GM19372 (cell line): Measurements from ENCODE around the gene ARAP1.

Experiments used
- ATAC-seq: cut with Tn5 transposase; IDR thresholded peaks from one replicate; pipeline ENCODE4 v1.9.1; 2021; ENCODE audit warnings: mild to moderate bottlenecking, low read depth, moderate library complexity; ENCODE audit not compliant: unreplicated experiment

ARAP1 gene

DNA sequence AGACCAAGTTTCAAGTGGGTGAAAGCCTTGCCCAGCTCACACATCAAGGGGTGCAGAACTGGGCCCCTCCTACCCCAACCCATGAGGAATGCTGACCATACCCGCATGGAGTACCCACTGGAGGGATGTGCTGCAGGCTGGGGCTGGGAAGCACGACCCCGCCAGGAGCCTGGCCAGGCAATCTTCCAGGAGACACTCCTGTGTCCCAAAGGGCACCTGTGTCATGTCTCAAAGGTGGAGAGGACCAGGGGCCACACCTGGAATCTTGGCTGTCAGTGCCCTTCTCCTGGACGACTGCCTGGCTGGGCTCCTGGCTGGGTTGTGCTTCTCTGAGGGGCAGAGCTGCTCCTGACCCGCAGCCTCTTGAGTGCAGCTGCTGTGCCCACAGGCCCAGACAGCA is 6.7 kb downstream of the ARAP1 start:
- ATAC-seq = no peak

DNA sequence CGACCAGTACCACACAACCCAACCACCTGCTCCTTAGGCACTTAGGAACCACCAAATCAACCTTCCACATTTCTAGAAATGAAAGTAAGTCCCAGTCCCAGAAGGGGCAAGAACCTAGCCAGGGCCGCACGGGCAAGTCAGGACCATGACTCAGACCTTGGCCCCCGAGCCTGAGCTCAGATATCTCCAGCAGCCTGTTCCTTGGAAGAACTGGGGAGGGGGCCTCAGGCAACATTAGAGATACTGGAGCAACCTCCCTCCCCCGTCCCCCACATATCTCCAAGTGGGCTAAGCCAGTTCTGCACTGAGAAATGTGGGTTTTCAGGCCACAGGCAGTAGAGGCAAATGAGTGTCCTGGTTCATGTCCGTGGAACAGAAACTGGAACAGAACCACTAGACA is 7.7 kb downstream of the ARAP1 start:
- no peak for ATAC-seq

DNA sequence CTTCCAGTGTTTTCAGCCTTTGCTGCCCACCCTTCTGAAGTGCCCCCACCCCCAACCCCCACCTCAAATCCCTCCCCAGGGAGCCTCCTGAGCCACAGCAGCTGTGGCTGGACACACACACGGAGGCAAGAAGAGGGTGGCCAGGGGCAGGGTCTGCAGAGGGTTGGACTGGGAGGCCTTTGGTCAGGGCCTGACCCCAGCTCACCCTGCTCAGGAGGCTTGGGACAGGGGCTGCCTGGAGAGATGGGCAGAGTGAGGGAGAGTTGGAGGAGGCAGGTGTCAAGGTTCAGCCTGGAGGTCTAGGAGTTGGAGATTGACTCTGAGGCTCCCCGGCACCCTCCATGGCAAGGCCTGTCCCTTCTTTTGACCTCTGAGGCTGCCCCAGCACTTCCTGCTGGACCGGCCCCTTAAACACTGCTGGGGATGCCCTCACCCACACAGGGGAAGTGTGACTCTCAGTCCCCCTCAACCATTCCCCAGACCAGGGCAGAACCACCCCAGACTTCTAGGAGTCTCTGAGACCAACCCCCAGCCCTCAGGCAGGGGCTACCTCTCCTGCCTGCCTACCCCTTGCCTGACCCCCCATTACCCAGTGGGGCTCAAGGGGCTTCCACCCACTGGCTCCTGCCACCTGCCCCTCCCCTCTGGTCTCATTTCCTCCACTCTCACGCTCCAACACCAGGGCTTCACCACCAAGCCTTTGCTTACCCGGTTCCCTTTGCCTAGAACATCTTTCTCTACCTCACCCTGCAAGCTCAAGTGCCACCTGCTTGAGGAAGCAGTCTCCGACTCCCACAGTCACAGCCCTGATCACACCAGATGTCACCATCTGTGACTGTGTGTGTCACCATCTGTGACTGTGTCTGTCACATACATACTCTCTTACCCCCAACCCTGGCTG is 8.6 kb downstream of the ARAP1 start:
- ATAC-seq = no peak

DNA sequence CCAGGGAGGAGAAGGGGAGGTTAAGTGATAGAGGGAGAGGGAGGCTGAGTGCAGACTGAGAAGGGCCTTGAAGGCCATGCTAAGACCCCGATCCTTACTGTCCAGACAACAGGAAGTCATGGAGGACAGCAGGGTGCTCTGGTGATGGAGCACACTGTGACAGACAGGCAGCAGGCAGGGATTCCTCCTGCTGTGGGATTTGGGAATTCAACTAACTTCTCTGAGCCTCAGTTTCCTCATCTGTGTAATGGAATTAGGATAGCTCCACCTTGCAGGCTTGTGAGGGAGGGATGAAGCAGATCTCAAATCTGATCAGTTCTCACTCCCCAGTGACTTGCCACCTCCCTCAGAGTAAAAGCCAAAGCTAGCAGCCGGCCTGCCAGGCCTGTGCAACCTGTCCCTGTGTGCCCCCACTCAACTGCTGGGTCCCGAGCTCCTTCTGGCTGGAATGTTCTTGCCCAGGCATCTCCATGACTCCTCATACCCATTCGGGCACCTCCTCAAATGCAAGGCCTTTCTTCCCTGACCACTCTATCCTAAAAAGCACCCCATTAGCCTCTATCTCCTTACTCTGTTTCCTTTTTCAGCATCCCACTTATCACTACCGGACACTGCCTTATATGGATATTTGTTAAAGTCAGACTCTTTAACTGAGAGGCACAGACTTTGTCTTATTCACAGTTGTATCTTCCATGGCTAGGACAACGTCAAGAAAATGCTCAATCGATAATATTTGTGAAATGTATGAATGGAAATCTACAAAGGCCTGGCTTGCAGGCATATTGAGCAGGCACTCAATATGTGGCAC is 9.5 kb downstream of the ARAP1 start:
- no peak for ATAC-seq

DNA sequence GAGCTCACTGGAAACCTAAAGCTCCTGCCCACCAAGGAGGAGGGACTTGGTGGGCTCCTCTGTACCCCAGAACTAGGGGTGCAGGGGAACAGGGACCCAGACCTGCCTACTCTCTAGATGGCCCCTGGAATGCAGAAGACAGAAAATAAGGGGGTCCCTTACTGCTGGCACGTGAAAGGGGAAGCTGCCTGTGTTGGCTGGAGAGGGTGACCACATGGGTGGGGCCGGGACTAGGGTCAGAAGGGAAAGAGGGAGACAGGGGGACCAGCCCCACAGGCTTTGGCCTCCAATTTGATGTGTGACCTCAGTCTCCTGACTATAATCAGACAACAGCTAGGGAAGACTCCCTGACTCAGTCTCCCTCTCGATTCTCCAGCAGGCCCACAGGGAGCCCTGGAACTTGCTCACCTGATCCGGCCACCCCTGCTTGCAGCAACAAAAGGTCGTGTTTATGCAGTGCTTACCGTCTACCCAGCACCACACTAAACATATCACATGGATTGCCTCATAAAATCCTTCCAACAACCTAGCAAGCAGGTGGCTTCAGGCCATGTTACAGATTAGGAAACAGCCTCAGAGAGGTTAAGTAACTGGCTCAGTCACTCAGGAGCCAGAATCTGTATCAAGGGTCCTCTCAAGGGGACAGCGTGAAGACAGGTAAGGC is 10.2 kb downstream of the ARAP1 start:
- ATAC-seq = no peak

DNA sequence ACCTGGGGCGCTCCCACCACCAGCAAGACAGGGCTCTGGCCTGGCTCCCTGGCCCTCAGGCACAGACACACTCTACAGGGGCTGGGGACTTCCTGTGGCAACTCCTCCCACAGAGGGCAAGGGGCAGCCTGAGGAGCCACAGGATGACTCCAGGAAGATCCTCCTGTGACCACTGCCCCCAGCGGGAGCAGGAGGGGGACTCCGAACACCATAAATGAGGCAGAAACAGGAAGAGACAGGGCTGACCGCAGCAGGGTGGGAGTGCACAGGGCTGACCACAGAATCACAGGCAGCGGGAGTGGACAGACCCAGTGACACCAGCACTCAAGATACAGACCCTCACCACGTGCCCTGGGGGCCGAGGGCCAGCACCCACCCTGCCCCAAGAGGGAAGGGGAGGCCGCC is 10.8 kb downstream of the ARAP1 start:
- ATAC-seq = no peak

DNA sequence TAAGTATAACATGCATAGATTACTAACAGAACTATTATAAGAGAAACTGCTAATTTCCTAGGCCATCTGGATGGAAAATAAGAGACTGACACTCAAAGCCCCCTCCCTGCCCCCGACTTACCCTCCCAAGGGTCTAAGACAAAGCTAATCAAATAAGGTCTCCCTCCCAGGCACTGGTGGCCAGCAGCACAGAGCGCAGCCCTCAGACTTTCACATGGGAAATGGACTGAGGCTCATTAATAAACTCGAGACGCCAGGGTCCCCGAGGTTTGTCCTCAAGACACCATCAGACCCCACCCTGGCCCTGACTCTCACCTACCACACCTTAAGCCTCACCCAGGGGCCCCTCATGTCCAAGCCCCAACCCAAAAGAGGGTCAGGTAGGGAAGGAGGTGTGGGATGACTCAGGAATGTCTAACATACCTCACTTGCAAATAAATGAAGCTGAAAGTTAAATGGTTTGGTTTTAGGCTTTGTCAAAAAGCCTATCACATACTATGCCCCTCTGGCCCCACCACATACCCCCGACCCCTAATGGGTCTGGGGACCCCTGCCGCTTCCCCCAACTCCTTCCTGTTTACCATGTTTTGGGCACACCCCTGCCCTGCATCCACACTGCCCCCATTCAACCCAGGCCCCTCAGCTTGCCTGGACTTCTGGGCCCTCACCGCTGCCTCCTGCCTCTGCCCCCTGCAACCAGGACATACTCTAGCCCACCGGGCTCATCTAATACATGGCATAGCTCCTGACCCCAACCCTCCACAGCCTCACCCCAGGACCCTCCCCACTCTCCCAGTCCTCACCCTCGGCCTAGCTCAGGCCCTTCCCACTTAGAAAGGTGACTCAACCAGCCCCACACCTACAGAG is 11.4 kb downstream of the ARAP1 start:
- ATAC-seq = no peak

DNA sequence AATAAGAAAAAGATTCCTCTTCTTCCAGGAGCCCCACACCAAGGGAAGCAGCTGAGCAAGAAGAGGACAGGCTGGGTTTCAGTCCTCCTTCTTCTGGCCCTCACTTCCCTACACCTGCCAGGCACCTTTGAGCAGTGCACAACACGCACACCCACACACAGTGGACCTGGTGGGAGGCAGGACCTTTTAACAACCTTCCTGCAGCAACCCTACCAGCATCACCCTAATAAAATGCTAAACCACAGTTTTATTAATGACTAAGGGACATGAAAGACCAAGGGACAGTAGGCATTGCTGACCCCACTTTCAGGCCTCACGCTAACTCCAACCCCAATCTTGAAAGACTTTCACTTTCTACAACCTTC is 12.2 kb downstream of the ARAP1 start:
- no peak for ATAC-seq

DNA sequence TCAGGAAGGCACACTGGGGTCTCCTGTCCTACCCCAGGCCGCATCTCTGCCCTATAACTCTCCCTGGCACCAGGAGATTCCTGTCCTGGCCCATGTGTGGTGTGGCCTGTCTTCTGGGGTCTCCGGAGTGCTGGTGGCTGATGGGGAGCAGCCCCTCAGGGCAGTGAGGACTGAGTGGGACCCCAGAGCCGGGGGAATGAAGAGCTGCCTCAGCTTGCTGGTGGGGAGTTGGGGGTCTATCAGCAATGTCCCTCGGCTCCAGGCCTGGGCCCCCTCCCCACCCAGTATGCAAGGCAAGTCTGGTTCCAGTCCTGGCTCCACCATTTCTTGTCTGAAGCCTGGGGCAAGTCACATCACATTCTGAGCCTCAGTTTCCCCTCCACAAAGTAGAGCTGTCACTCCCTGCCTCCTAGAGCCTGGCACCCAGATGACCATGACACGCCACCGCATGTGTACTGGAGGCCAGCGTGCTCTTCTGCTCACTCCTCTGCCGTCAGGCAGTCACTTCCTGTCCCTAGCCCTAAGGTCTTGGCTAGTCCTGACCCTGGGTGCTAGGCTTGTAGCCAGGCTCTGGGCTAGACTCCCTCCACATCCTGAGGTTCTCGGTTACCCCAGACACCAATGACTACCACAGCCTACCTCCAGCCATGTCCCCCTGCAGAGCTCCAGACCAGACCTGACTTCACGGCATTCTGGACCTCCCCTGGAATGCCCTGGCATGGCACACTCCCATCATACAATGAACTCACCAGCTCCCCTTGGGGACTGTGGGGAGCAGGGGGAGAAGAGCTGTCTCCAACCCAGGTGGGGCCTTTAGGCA is 12.8 kb downstream of the ARAP1 start:
- ATAC-seq = no peak

DNA sequence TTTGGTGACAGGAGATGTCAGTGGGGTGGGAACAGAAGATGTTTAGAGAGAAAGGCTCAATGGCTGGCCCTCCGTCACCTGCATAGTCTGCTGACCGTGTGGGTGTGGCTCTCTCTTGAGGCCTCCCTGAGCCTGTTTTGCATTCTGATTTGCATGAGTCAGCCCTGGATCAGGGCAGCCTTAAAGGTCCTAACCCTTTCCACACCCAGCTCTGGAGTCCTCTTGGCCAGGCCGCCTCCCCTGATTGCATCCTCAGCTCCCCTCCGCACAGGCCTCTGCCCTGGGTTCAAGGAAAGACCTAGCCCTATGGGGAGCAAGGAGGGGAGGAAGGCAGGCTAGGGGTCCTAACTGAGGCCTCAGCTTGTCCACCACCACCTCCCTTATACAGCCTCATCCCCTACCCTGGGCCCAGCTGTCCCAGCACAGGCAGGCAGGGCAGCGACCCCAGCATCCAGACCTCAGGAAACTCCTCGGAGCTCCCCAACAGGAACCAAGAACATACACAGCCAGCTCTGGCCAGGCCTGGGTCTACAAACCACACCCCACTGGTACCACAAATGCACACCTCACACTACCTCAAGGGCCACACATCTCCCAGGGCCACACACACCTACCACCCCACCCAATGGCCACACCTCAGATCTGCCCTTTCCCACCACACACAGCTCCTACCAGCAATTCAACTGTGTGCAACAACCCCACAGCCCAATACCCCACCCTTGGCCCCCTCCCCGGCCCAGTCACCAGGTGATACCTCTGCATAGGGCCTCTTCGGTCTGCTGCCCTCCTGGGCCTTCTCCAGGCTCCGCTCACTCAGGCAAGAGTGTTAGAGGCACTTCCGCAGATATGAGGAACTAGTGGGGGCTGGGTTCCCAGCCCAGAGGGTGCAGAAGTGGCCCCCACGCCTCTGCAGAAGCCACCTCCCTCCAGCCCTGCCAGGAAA is 13.7 kb downstream of the ARAP1 start:
- no peak for ATAC-seq

DNA sequence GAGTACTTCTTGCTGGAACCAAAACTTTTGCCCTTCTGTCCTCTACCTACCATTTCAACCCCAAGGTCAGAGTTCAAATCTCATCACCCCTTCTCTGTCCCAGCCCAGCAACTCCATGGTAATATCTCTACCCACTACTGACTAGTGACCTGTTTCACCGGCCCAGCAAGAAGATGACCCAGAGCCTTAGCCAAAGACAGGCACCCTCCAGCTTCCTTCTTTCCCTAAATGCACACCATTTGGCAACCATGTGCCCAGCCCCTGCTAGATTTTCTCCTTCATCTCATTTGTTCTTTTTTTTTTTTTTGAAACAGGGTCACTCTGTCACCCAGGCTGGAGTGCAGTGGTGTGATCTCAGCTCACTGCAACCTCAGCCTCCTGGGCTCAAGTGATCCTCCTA is 14.9 kb downstream of the ARAP1 start:
- ATAC-seq = no peak

DNA sequence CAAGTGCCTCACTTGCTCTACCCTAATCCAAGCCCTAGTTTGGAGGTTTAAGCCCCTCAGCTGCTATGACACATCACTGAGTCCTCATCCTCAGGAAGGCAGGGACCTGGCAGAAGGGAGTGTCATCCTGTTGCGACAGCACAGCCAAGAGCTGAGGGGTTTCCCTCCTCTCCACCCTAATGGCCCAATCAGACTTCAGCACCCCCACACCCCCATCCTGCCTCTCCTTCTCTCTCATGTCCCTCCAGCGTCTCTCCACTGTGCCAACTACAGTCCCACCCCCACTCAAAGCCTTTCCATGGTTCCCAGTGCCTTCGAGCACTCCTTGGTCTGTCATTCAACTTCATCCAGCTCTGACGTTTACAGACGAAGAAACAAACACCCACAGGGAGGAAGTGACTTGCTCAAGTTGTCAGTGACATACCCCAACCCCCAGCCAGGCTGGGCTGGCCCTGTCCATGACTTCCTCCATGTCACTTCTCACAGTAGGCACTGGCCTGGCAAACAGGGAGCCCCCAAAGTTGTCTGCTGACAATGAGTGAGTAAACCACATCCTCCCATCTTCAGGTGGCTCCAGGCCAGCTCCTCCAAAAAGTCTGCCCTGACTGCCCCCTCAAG is 15.6 kb downstream of the ARAP1 start:
- no peak for ATAC-seq

DNA sequence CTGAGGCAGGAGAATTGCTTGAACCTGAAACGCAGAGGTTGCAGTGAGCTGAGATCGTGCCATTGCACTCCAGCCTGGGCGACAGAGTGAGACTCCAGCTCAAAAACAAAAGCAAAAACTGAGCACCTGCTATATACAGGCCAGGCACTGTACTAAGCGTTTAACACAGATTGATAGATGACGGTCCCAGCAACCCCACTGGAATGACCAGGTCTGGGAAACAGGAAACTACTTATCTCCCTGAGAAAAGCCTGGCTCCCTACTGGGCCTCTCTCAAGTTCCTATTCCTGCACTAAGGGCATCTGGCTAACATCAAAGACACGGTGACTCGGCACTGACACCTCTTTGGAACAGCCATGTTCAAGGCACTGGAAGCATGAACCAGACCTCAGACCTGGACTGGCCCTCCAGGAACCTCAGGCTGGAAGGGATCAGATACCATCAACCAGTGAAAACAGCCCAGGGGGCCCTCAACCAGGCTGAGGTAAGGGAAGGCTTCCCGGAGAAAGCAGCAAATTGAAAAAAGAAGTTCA is 16.6 kb downstream of the ARAP1 start:
- ATAC-seq = no peak

DNA sequence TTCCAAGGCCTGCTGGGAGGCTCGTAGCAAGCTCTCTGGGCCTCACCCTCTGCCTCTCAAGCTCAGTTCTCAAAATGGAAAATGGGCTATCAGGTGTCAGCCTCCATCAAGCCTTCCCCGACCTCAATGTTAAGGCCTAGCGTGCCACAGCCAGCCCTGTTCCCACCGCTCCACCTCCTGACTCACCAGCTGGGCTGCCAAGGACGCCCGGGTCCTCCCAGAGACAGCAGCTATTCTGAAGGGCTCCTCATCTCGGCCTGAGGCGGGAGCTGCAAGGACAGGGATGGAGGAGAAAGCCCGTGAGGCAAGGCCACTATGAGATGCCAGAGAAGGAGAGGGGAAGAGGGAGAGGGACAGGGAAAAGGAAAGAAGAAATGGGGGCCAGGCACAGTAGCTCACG is 19.9 kb downstream of the ARAP1 start:
- ATAC-seq = no peak

DNA sequence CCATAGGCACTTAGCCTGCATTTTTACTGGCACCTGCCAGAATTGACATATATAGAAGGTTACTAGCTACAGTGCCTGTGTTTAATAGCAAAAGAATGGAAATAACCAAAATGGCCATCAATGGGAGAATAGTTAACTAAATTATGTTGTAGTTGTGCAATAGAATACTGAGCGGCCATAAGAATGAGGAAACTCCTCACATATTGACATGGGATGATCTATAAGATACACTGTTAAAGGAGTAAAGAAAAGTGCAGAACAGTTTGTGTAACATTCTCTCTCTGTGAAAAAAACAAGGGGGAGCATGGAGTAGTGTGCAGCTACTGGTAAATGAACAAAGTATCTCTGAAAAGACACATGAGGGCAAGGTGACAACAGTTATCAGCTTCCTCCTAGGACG is 21.5 kb downstream of the ARAP1 start:
- no peak for ATAC-seq

DNA sequence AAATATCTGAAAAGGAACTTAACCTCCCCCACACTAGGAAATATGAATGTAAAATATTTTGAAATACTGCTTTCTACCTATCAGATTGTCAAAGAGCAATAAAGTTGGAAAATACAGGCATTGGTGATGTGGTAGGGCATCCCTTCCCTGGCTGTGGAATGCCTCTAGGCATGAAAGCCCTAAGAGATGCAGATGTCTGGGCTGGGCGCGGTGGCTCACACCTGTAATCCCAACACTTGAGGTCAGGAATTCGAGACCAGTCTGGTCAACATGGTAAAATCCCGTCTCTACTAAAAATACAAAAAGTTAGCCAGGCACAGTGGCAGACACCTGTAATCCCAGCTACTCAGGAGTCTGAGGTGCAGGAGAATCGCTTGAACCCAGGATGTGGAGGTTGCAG is 22.0 kb downstream of the ARAP1 start:
- no peak for ATAC-seq

DNA sequence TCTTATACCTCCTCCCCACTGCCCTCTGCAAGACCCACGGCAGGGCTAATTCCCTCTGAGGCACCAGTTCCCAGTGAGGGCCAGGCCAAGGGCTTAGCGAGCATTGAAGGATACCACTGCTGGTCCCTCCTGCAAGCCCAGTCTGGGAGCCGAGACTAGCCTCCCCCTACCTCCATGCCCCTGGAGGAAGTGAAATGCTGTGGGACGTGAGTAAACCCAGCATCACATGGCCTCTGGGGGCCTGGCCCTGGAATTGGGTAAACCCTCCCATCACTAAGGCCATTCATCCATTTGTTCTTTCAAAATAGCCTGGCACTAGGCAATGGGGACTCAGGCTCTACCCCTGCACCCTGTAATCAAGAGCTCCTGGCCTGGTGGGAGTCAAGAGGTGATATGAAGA is 24.7 kb downstream of the ARAP1 start:
- no peak for ATAC-seq
